Tibial nerve (tissue), 4 donors: ENCODE data around the gene ANKRD28.

ENCODE experiments used
- EP300 ChIP-seq, 2 donors: sonication (generic); formaldehyde crosslinking; IDR thresholded peaks; one replicate each; pipeline ENCODE4 v1.6.1; 2017; ENCODE audit warnings: antibody characterized with exemption in 2 of 2, mild to moderate bottlenecking in 1 of 2
- POLR2A ChIP-seq, 2 donors: fragments of 450-650 bp; IDR thresholded peaks; one replicate each; pipeline ENCODE4 v1.6.1; 2017; ENCODE audit warnings: antibody characterized with exemption in 2 of 2, mild to moderate bottlenecking in 2 of 2, moderate library complexity in 2 of 2
- TF ChIP-seq, protein P1 (sequence below), 5 experiments: fragments of 200-600 bp in 3 of 5; fragments of 450-650 bp in 2 of 5; sonication (generic) in 3 of 5; IDR thresholded peaks; one replicate each; pipeline ENCODE4 v1.5.1; 2016 to 2019; ENCODE audit warnings: antibody characterized with exemption in 5 of 5, mild to moderate bottlenecking in 3 of 5, moderate library complexity in 2 of 5

- no peak for TF ChIP-seq POLR2A (IDR thresholded peaks at IDR 0.05)
- no peak for TF ChIP-seq EP300 (IDR thresholded peaks at IDR 0.05)
- TF ChIP-seq, protein P1, sequence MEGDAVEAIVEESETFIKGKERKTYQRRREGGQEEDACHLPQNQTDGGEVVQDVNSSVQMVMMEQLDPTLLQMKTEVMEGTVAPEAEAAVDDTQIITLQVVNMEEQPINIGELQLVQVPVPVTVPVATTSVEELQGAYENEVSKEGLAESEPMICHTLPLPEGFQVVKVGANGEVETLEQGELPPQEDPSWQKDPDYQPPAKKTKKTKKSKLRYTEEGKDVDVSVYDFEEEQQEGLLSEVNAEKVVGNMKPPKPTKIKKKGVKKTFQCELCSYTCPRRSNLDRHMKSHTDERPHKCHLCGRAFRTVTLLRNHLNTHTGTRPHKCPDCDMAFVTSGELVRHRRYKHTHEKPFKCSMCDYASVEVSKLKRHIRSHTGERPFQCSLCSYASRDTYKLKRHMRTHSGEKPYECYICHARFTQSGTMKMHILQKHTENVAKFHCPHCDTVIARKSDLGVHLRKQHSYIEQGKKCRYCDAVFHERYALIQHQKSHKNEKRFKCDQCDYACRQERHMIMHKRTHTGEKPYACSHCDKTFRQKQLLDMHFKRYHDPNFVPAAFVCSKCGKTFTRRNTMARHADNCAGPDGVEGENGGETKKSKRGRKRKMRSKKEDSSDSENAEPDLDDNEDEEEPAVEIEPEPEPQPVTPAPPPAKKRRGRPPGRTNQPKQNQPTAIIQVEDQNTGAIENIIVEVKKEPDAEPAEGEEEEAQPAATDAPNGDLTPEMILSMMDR (IDR thresholded peaks at IDR 0.05): no peak
Measured at GRCh38 chr3:15657016-15657415, 140.8 kb downstream of the ANKRD28 start.
